K562 (cell line): Measurements from ENCODE around the gene LRRC49. TPM values are rescaled to one million over a fixed set of nuclear protein-coding genes. Genes with fewer than 3 reads are reported as not detected.

Source experiments
- ATAC-seq: fragments of 200-7000 bp; cut with Tn5 transposase; 3 replicates; pipeline ENCODE4 v1.9.1; 2020; ENCODE audit warnings: moderate library complexity
- BruUV-seq: library from RNA; stranded (reverse); fragments of 400-500 nt; replicated peaks from 2 replicates; lab custom pipeline; 2021; lab: Mats Ljungman, UMichigan
- CTCF ChIA-PET: fragments of 300-600 bp; formaldehyde crosslinking; extraction: SDS; loops from one replicate; lab custom pipeline; 2021; ENCODE audit warnings: low intra/inter-chr PET ratio; lab: Yijun Ruan, JAX
- POLR2A ChIA-PET: fragments of 300-600, 350-650 bp; sonication (Branson Sonifier 250); formaldehyde crosslinking; extraction: SDS; loops from one replicate; lab custom pipeline; 2021; ENCODE audit warnings: antibody characterized with exemption, inconsistent platforms; lab: Yijun Ruan, JAX
- DNase-seq, 4 experiments: peaks; one replicate each; pipeline versions ENCODE4 v3.0.0 to v3.0.0-alpha.2; 2011 to 2018; ENCODE audit warnings: low spot score in 3 of 4, mixed read lengths in 3 of 4; ENCODE audit errors: extremely low read depth in 1 of 4
- FAIRE-seq: peaks from 2 replicates; lab custom pipeline; 2011; peaks lifted over from hg19 to GRCh38; lab: Jason Lieb, UNC
- H2AFZ ChIP-seq: 2 replicates; pipeline ENCODE4 v1.6.0; 2011; ENCODE audit warnings: low read depth, low read length, control low read depth, inconsistent platforms
- H3K27ac ChIP-seq: fragments of 200-600 bp; 3 replicates; pipeline ENCODE4 v1.8.0; 2011; ENCODE audit warnings: low read depth, mild to moderate bottlenecking, control low read depth, inconsistent platforms, low read length, moderate library complexity, mixed read lengths; ENCODE audit errors: extremely low read depth
- H3K27me3 ChIP-seq, 2 experiments: fragments of 300-600 bp in 1 of 2; 2 replicates in 1 of 2; 3 replicates in 1 of 2; pipeline versions ENCODE4 v1.6.0 to v1.8.0; 2011; ENCODE audit warnings: inconsistent platforms in 2 of 2, low read length in 2 of 2, mild to moderate bottlenecking in 1 of 2, mixed read lengths in 1 of 2, moderate library complexity in 1 of 2; ENCODE audit not compliant: control insufficient read depth in 2 of 2, insufficient read depth in 2 of 2
- H3K36me3 ChIP-seq: fragments of 300-600 bp; 3 replicates; pipeline ENCODE4 v1.8.0; 2011; ENCODE audit warnings: mild to moderate bottlenecking, low read length, inconsistent platforms; ENCODE audit not compliant: control insufficient read depth, insufficient read depth
- H3K4me1 ChIP-seq, 2 experiments: fragments of 200-600 bp in 1 of 2; replicated peaks in 1 of 2; 2 replicates in 1 of 2; 3 replicates in 1 of 2; pipeline versions ENCODE4 v1.5.1 to v1.8.0; 2011; ENCODE audit warnings: inconsistent platforms in 2 of 2, low read length in 2 of 2, mild to moderate bottlenecking in 1 of 2, mixed read lengths in 1 of 2, moderate library complexity in 1 of 2; ENCODE audit not compliant: control insufficient read depth in 2 of 2, insufficient read depth in 2 of 2
- H3K4me2 ChIP-seq: 2 replicates; pipeline ENCODE4 v1.6.1; 2011; ENCODE audit warnings: low read length, control low read depth, inconsistent platforms, mixed read lengths; ENCODE audit not compliant: insufficient read depth
- H3K4me3 ChIP-seq: fragments of 200-600 bp; sonication (generic), shearing (Covaris generic); 2 replicates; pipeline ENCODE4 v1.5.1; 2016; ENCODE audit warnings: control low read depth, inconsistent platforms
- H3K79me2 ChIP-seq: fragments of 200-600 bp; 3 replicates; pipeline ENCODE4 v1.8.0; 2011; ENCODE audit warnings: low read length, inconsistent platforms; ENCODE audit not compliant: control insufficient read depth, insufficient read depth
- H3K9ac ChIP-seq, 2 experiments: 2 replicates each; pipeline versions ENCODE4 v1.6.0 to v1.6.1; 2011; ENCODE audit warnings: low read depth in 2 of 2, low read length in 2 of 2, control low read depth in 1 of 2, inconsistent platforms in 1 of 2, mild to moderate bottlenecking in 1 of 2, mixed read lengths in 1 of 2; ENCODE audit not compliant: insufficient read depth in 1 of 2
- H3K9me1 ChIP-seq: one replicate; pipeline ENCODE4 v1.6.0; 2011; ENCODE audit warnings: inconsistent platforms, mild to moderate bottlenecking, low read length, moderate library complexity; ENCODE audit not compliant: control insufficient read depth, insufficient read depth
- H3K9me3 ChIP-seq: replicated peaks from 2 replicates; pipeline ENCODE4 v1.5.1; 2011; ENCODE audit warnings: low read depth, low read length, inconsistent platforms; ENCODE audit not compliant: control insufficient read depth, insufficient read depth
- H4K20me1 ChIP-seq: replicated peaks from 2 replicates; pipeline ENCODE4 v1.6.1; 2011; ENCODE audit warnings: low read length, inconsistent platforms, mixed read lengths; ENCODE audit not compliant: control insufficient read depth, insufficient read depth
- CSDE1 ChIP-seq, 2 experiments: fragments of 450-650 bp; IDR thresholded peaks; 2 replicates each; pipeline ENCODE4 v1.6.1; 2016; ENCODE audit warnings: mild to moderate bottlenecking in 1 of 2
- HBP1 ChIP-seq: fragments of 450-650 bp; formaldehyde crosslinking; IDR thresholded peaks from 2 replicates; pipeline ENCODE4 v1.4.0; 2022; ENCODE audit warnings: missing genetic modification characterization
- JUN ChIP-seq, 2 experiments: sonication (generic) in 1 of 2; formaldehyde crosslinking in 1 of 2; IDR thresholded peaks; 2 replicates each; pipeline versions ENCODE4 v1.6.1 to v1.8.0; 2012 to 2022; ENCODE audit warnings: borderline replicate concordance in 2 of 2, mild to moderate bottlenecking in 2 of 2, improper control_type of control experiment in 1 of 2, low read depth in 1 of 2, low read length in 1 of 2, missing genetic modification reagents in 1 of 2
- NBN ChIP-seq: fragments of 450-650 bp; IDR thresholded peaks from 2 replicates; pipeline ENCODE4 v1.6.1; 2016; ENCODE audit warnings: low read depth, mild to moderate bottlenecking
- RNF219 ChIP-seq: fragments of 250-450 bp; sonication (Bioruptor Pico); IDR thresholded peaks from 2 replicates; pipeline ENCODE4 v1.5.0; 2022; ENCODE audit warnings: mild to moderate bottlenecking
- TAL1 ChIP-seq: fragments of 450-650 bp; IDR thresholded peaks from 2 replicates; pipeline ENCODE4 v1.6.1; 2016; ENCODE audit warnings: mild to moderate bottlenecking
- WGBS: fragments of 100-300 bp; shearing (Covaris generic); methylation state at CpG from one replicate; pipeline ENCODE4 v1.1.6; 2016; ENCODE audit warnings: low coverage, mixed read lengths; ENCODE audit not compliant: insufficient coverage; ENCODE audit errors: missing lambda C conversion rate; 5-methylcytosine and 5-hydroxymethylcytosine counted together
- in situ Hi-C: fragments of 300-500 bp; cut with MboI; formaldehyde crosslinking; loops from 4 replicates; pipeline ENCODE4 v1.15.0; 2018; ENCODE audit warnings: inconsistent platforms, mixed read lengths
- intact Hi-C: fragments of 100-400 bp; cut with micrococcal nuclease; formaldehyde crosslinking; loops from 2 replicates; pipeline ENCODE4 v1.14.2; 2022
- polyA plus RNA-seq, 8 experiments: library from polyadenylated mRNA; depleted of rRNA in 4 of 8; stranded (reverse) in 5 of 8; unstranded in 3 of 8; fragments of >200 nt; fragmentation: Nextera tagmentation in 2 of 8; fragmentation: Illumina TruSeq in 1 of 8; extraction: Ambion mirVana in 2 of 8; extraction: Trizol in 1 of 8; gene quantifications; 2 replicates each; pipeline versions ENCODE4 v1.2.1 to v1.2.3, GENCODE V29; 2011 to 2014; ENCODE audit warnings: inconsistent platforms in 1 of 8, missing spikeins in 1 of 8
- total RNA-seq, 7 experiments: library from RNA; depleted of rRNA in 6 of 7; stranded (reverse); fragments of >200 nt in 6 of 7; fragmentation: Illumina TruSeq in 2 of 7; extraction: Trizol in 2 of 7; gene quantifications; 2 replicates each; pipeline versions ENCODE4 v1.2.1 to v1.2.3, GENCODE V29; 2011 to 2021; ENCODE audit warnings: low replicate concordance in 1 of 7

LRRC49 gene
- total and polyA plus RNA-seq, 9 of the 15 experiments (the other 6 are each of a cell fraction or from before 2014, with no cell fraction given): 0.32 TPM; not detected in 8

GRCh38 chr15:70947351-70948335 is 55.0 kb downstream of the LRRC49 start:
- H3K79me2 ChIP-seq: no peaks in the 10 kb centered on the region
- ATAC-seq: no peak
- H2AFZ ChIP-seq: no peak overlapping the region
- intact Hi-C loops (no loop called here), in situ Hi-C loops (no loop called here)
- H3K4me2 ChIP-seq: no peak overlapping the region
- WGBS: 0% methylated on average over 7 of the region's 7 CpGs
- H3K27ac ChIP-seq: no peak overlapping the region
- CTCF ChIA-PET: no interaction called here
- H3K4me3 ChIP-seq: no peak overlapping the region
- H3K36me3 ChIP-seq: no peaks in the 10 kb centered on the region
- no peak for DNase-seq
- H3K9ac ChIP-seq: no peak overlapping the region
- no peaks in the 10 kb centered on the region for H3K9me1 ChIP-seq
- no peaks in the 10 kb centered on the region for H3K4me1 ChIP-seq
- POLR2A ChIA-PET: no interaction called here
- no peak for FAIRE-seq
- TF ChIP-seq NBN (no peak), RNF219 (no peak), CSDE1 (IDR thresholded peaks at IDR 0.05) (no peak), HBP1 (CRISPR knock-in tag) (no peak), JUN (IDR thresholded peaks at IDR 0.05; ENCODE audit: borderline replicate concordance, low read depth, low read length) (no peak), JUN (CRISPR knock-in tag; IDR thresholded peaks at IDR 0.05; ENCODE audit: borderline replicate concordance) (no peak), TAL1 (no peak)
- H3K9me3 ChIP-seq: no peaks in the 10 kb centered on the region
- H3K27me3 ChIP-seq: no peaks in the 10 kb centered on the region
- no peaks in the 10 kb centered on the region for H4K20me1 ChIP-seq
- BruUV-seq: no TSS peak
